ENCODE data around the gene MAP3K7. TPM values are rescaled to one million over a fixed set of nuclear protein-coding genes. Genes with fewer than 3 reads are reported as not detected.

MAP3K7 gene
- total and polyA plus RNA-seq, 2 of the 13 experiments (the other 11 are each of a cell fraction or from before 2014, with no cell fraction given), result 24.1 to 24.4 TPM

GRCh38 chr6:90586836-90587638 lies at the start of gene MAP3K7 (continued):
- TF ChIP-seq ZBTB33 (CRISPR knock-in tag; IDR thresholded peaks at IDR 0.05), result no peak
- TF ChIP-seq MXD4 (CRISPR knock-in tag; IDR thresholded peaks at IDR 0.05), result peak; percentile 76; the same call in 1 of the 2 replicates
- no peak for TF ChIP-seq ZNF142 (CRISPR knock-in tag; IDR thresholded peaks at IDR 0.05)
- TF ChIP-seq ARNTL (CRISPR knock-in tag; IDR thresholded peaks at IDR 0.05), result no peak
- TF ChIP-seq ZNF563 (CRISPR knock-in tag; IDR thresholded peaks at IDR 0.05), result 0 out of 2 replicates have a peak, but pooled peaks have one; percentile 62
- TF ChIP-seq NR2F2 (IDR thresholded peaks at IDR 0.05; ENCODE audit: borderline replicate concordance, low read depth), result no peak
- TF ChIP-seq TIGD3 (CRISPR knock-in tag; IDR thresholded peaks at IDR 0.05; ENCODE audit: borderline replicate concordance), result no peak
- TF ChIP-seq ZNF781 (CRISPR knock-in tag; IDR thresholded peaks at IDR 0.05; ENCODE audit: borderline replicate concordance, not compliant biosample characterization), result no peak
- peak; percentile 95 for TF ChIP-seq THAP11 (CRISPR knock-in tag; IDR thresholded peaks at IDR 0.05)
- no peak for TF ChIP-seq RORA (CRISPR knock-in tag; IDR thresholded peaks at IDR 0.05)
- TF ChIP-seq NRL (CRISPR knock-in tag; IDR thresholded peaks at IDR 0.05; ENCODE audit: borderline replicate concordance), result 0 out of 2 replicates have a peak, but pooled peaks have one; percentile 55
- no peak for TF ChIP-seq ZNF232 (CRISPR knock-in tag; IDR thresholded peaks at IDR 0.05; ENCODE audit: borderline replicate concordance)
- TF ChIP-seq ZNF768 (CRISPR knock-in tag; IDR thresholded peaks at IDR 0.05), result peak; percentile 36; the same call in 1 of the 2 replicates
- no peak for TF ChIP-seq ZNF746 (CRISPR knock-in tag; IDR thresholded peaks at IDR 0.05)
